GM18505 (cell line): ENCODE measurements around the gene TNFRSF8.
A peak's percentile ranks its signal among the peaks of the same experiment; 100 is the strongest.
"Not testable (repeated sequence)": the region's sequence is repeated elsewhere in the genome, so short reads cannot be mapped to it uniquely, and the experiment has no call there.

Experiments used
- ATAC-seq: cut with Tn5 transposase; IDR thresholded peaks from one replicate; pipeline ENCODE4 v1.9.1; 2021; ENCODE audit not compliant: unreplicated experiment
- POLR2A ChIP-seq: IDR thresholded peaks from 4 replicates; pipeline ENCODE4 v1.6.1; 2011; ENCODE audit warnings: borderline replicate concordance; ENCODE audit not compliant: insufficient read depth, insufficient read length; ENCODE audit errors: extremely low read depth

Gene TNFRSF8

DNA sequence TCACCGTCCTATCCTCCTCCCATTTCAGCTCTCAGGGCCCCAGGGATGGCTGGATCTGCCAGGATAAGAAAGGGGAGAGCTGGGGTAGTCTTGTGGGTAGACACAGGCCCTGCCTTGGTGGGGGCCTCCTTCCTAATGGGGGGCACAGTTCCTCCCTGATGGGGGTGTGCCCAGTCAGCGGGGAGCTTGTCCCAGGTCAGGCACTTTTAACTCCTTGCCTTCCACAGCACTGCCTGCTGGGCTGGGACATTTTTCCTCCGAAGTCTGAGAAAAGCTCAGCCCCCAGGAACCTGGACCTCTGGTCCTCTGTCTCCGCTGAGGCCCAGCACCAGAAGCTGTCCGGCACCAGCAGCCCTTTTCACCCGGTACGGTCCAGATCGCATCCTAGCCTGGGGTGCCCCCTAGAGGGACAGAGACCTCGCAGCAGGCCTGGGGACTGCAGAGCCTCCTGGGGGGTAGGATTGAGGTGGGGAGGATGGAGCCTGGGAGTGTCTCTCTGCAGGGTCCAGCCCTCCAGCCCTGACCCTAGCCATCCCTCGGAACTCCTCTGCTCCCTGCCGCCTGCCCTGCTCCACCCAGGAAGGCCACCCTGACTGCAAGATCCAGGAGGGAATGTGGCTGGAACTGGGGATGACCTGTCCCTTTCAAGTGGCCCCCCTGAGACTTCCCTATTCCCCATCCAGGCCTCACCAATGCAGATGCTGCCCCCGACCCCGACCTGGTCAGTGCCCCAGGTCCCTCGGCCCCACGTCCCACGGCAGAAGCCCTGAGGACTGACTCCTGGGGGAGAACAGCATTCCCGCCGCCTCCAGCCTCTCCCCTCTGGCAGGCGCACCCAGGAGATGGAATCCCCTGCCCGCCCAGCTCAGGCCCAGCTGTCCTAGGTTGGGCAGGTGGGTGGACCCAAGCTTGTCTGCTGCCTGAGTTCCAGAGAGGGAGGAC is 31.8 kb upstream of the TNFRSF8 start:
- no peak for ATAC-seq
- no peak for TF ChIP-seq POLR2A

GRCh38 chr1:12032161-12032621 is 30.9 kb upstream of the TNFRSF8 start:
- no peak for TF ChIP-seq POLR2A
- ATAC-seq, result no peak

DNA sequence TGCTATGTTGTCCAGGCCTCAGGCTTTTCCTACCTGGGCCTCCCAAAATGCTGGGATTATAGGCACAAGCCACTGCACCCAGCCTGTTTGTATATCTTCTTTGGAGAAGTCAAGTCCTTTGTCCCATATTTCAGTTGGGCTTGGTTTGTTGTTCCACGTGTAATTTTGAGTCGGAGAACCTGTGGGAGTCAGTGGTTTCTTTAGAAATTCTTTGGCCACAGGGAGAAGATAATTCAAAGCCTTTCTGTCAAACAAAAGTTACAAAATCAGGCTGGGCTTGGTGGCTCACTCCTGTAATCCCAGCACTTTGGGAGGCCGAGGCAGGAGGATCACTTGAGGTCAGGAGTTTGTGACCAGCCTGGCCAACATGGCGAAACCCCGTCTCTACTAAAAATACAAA is 29.7 kb upstream of the TNFRSF8 start:
- ATAC-seq, result not testable (repeated sequence)

DNA sequence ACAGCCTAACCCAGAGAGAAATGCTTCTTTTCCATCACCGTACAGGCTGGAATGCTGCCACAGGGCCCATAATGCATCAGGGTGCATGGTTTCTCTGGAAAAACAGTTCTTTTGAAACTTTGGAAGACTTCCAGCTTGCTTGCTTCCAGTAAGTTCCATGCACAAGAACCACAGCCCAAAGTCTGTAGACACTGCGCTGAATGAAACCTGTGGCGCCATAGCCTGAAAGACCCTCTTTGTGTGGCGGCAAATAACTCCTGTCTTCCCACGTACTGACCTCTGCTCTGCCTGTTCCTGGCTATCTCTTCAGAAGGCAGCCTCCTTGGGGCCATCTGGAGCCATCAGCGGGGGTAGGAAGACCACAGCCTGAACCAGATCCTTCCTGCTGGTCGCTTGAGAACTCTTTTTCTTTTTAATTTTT is 28.7 kb upstream of the TNFRSF8 start:
- no peak for TF ChIP-seq POLR2A
- ATAC-seq, result no peak

DNA sequence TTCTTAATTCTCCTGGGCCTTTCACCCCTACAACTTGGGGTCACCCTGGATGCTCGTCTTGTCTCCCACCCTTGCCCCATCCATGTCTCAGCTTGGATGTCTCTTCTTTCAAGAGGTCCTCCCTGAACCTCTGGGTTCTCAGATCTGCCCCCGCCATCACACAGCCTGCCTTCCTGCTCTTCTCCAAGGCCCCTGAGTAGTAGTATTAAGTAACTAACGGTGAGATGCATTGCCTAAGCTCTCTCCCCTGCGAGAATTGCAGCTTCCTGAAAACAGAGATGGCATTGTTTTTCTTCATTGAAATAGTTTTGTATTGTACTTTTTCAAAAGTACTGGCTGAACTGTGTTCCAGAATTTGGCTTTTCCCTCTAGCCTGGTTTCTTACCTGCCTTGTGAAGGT is 27.8 kb upstream of the TNFRSF8 start:
- no peak for ATAC-seq
- no peak for TF ChIP-seq POLR2A

DNA sequence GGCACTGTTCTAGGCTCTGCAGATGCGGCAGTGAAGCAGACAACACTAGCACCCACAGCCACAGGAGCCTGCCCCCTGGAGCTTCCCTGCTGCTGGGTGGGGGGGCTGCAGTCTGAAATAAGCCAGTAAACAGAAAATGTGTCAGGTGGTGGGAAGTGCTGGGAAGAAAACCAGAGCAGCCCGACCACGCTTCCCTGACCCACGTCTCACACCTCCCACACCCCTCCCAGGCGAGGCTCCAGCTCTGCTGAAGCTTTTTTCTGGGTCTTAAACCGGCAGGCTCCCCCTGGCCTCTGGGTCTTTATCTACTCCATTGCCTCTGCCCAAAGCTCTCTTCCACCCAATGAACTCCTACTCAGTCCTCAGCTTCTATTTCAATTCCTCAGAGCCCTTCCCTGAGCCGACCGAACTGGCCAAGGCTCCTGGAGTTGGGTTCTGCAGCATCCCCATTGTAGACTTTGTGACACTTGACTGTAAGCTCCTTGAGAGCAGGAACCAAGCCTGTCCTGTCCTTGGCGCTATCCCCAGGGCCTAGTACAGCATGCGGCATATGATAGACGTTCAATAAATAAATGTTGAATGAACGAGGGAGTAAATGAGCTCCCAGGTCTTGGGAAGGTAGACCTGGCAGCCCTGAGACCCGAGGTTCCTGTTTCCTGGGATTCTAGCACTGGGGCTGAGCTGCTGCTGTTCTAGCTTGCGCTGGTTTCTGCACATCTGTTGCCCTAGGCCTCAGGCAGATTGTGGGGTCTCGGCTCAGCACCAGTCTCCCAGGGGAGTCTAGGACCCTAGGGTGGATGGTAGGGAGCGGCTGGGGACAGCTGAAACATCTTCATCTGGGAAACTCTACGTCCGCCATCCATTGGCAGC is 25.4 kb upstream of the TNFRSF8 start:
- no peak for ATAC-seq
- no peak for TF ChIP-seq POLR2A

GRCh38 chr1:12038356-12039163 is 24.5 kb upstream of the TNFRSF8 start:
- ATAC-seq, result no peak
- no peak for TF ChIP-seq POLR2A

- no peak for TF ChIP-seq POLR2A
- no peak for ATAC-seq
These were observed 24.0 kb upstream of the TNFRSF8 start for GRCh38 chr1:12039164-12039525.

DNA sequence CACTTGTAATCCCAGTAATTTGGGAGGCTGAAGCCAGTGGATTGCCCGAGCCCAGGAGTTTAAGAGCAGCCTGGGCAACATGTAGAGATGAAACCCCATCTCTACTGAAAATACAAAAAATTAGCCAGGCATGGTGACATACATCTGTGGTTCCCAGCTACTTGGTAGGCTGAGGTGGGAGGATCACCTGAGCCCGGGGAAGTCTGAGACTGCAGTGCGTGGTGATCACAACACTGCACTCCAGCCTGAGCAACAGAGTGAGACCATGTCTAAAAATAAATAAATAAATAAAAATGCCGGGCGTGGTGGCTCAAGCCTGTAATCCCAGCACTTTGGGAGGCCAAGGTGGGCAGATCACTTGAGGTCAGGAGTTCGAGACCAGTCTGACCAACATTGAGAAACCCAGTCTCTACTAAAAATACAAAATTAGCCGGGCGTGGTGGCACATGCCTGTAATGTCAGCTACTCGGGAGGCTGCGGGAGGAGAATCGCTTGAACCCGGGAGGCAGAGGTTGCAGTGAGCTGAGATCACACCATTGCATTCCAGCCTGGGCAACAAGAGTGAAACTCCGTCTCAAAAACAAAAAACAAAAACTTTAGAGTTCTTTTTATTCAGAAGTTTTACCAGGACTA is 23.2 kb upstream of the TNFRSF8 start:
- ATAC-seq, result peak; percentile 45

DNA sequence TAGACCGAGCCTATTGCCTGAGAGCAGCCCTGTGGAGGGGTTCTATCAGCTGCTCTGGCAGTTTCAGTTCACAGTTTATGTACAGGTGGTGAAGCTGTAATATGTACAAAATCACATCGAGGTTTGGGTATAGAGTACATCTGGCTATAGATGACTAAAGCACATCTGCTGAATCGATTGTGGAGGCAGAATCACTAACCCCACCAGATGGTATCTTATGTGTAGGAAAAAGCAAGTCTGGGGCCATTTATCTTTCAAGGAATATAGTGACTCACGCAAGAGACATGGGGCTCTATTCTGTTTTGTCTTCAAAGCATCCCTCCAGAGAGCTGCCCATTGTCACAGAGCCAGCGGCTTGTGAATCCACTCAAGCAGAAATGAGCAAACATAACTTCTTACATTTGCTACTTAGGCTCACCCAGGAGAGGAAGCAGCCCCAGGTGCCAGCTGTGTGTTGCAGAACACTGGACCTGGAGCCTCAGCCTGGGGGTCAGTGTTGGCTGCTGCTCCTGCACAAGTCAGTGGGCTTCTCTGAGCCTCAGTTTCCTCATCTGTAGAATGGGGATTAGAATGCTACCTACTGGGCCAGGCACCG is 22.5 kb upstream of the TNFRSF8 start:
- peak; percentile 48 for ATAC-seq
- no peak for TF ChIP-seq POLR2A

DNA sequence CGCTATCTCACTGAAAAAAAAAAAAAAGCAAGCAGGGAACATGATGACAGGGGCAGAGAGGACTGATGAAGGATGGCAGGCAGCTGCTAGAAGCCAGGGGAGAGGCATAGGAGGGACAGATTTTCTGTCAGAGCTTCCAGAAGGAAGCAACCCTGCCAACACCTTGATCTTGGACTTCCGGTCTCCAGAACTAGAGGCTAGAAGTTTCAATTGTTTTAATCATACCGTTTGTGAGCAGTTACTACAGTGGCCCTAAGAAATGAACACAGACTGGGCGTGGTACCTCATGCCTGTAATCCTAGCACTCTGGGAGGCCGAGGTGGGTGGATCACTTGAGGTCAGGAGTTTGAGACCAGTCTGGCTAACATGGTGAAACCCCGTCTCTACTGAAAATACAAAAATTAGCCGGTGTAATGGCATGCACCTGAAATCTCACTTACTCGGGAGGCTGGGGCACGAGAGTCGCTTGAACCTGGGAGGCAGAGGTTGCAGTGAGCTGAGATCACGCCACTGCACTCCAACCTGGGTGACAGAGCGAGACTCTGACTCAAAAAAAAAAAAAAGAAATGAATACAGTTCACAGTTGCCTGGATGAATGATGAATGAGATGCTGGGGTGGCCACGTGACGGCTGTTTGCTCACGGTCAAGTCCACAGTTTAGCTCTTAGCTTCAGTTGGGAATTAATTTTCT is 18.8 kb upstream of the TNFRSF8 start:
- ATAC-seq, result not testable (repeated sequence)

DNA sequence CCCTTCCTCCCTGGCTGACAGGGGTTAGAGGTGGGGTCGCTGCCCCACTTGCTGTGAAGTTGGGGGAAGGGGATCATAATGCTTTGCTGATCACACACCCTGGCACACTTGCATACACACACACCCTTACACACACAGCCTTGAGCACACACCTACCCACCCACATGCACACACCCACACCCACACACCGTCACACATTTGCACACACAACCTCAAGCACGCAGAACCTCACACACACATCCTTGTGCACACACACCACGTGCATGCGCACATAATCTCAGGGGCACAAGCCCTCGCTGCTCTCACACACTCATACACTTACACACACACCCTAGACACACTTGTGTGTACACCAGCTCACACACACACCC is 16.4 kb upstream of the TNFRSF8 start:
- ATAC-seq, result no peak
- no peak for TF ChIP-seq POLR2A
